ENCODE data around the gene CRACR2B.

- TF ChIP-seq POLR2A (IDR thresholded peaks at IDR 0.05; ENCODE audit: low read depth, low read length) (no peak), MYC (IDR thresholded peaks at IDR 0.05; ENCODE audit: insufficient read depth, insufficient read length, insufficient replicate concordance, low read length, severe bottlenecking) (no peak), NRF1 (conservative IDR thresholded peaks at IDR 0.05; ENCODE audit: low read depth, low read length) (no peak), FOXM1 (IDR thresholded peaks at IDR 0.05; ENCODE audit: low read depth, low read length) (no peak), NR2C1 (IDR thresholded peaks at IDR 0.05) (no peak), MTA2 (IDR thresholded peaks at IDR 0.05; ENCODE audit: low read depth) (no peak), NR2C2 (IDR thresholded peaks at IDR 0.05; ENCODE audit: borderline replicate concordance, control insufficient read depth, insufficient read length, low read depth) (no peak), ZNF687 (IDR thresholded peaks at IDR 0.05) (no peak), CHD1 (IDR thresholded peaks at IDR 0.05; ENCODE audit: low read depth, low read length) (no peak), NBN (IDR thresholded peaks at IDR 0.05) (no peak), ATF7 (IDR thresholded peaks at IDR 0.05; ENCODE audit: low read depth) (no peak)
- TF ChIP-seq, protein P1, sequence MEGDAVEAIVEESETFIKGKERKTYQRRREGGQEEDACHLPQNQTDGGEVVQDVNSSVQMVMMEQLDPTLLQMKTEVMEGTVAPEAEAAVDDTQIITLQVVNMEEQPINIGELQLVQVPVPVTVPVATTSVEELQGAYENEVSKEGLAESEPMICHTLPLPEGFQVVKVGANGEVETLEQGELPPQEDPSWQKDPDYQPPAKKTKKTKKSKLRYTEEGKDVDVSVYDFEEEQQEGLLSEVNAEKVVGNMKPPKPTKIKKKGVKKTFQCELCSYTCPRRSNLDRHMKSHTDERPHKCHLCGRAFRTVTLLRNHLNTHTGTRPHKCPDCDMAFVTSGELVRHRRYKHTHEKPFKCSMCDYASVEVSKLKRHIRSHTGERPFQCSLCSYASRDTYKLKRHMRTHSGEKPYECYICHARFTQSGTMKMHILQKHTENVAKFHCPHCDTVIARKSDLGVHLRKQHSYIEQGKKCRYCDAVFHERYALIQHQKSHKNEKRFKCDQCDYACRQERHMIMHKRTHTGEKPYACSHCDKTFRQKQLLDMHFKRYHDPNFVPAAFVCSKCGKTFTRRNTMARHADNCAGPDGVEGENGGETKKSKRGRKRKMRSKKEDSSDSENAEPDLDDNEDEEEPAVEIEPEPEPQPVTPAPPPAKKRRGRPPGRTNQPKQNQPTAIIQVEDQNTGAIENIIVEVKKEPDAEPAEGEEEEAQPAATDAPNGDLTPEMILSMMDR (IDR thresholded peaks at IDR 0.05 in 2 of 3, conservative IDR thresholded peaks at IDR 0.05 in 1 of 3; ENCODE audit: control insufficient read depth in 2 of 3, extremely low read depth in 1 of 3, insufficient read depth in 1 of 3, low read depth in 3 of 3, low read length in 3 of 3): no peak
Observed at GRCh38 chr11:833849-834311, 6.2 kb downstream of the CRACR2B start.
